ENCODE measurements around the gene CCKAR.
"Not testable (repeated sequence)": the region's sequence is repeated elsewhere in the genome, so short reads cannot be mapped to it uniquely, and the experiment has no call there.

The CCKAR gene

GRCh38 chr4:26490111-26490959 is at the start of gene CCKAR:
Gene CCKAR, minus strand, starts transcription at chr4:26490484. Its CDS starts 217 bp downstream, at chr4:26490267.
- no peak for DNase-seq

- DNase-seq = no peak
These were observed 43.4 kb upstream of the CCKAR start for GRCh38 chr4:26533685-26534084.

- no peak for DNase-seq
These were observed 41.3 kb upstream of the CCKAR start for GRCh38 chr4:26531491-26532116.

- no peak for DNase-seq
These were observed 39.8 kb upstream of the CCKAR start for GRCh38 chr4:26530099-26530498.

GRCh38 chr4:26529479-26529878 is 39.2 kb upstream of the CCKAR start:
- DNase-seq = no peak

- no peak for DNase-seq
These were observed 35.5 kb upstream of the CCKAR start for GRCh38 chr4:26525771-26526150.

GRCh38 chr4:26525136-26525770 is 35.0 kb upstream of the CCKAR start:
- no peak for DNase-seq

- DNase-seq = no peak
These were observed 33.7 kb upstream of the CCKAR start for GRCh38 chr4:26524011-26524410.

GRCh38 chr4:26522478-26522877 is 32.2 kb upstream of the CCKAR start:
- DNase-seq = no peak

- no peak for DNase-seq
These were observed 30.6 kb upstream of the CCKAR start for GRCh38 chr4:26520728-26521450.

GRCh38 chr4:26515936-26516335 is 25.7 kb upstream of the CCKAR start:
- DNase-seq = no peak

- DNase-seq = no peak
These were observed 20.2 kb upstream of the CCKAR start for GRCh38 chr4:26510334-26510964.

GRCh38 chr4:26509681-26510333 is 19.5 kb upstream of the CCKAR start:
- no peak for DNase-seq

- no peak for DNase-seq
These were observed 17.0 kb upstream of the CCKAR start for GRCh38 chr4:26507286-26507685.

- no peak for DNase-seq
These were observed 13.6 kb upstream of the CCKAR start for GRCh38 chr4:26503844-26504243.

GRCh38 chr4:26503427-26503826 is 13.1 kb upstream of the CCKAR start:
- no peak for DNase-seq

- not testable (repeated sequence) for DNase-seq
These were observed 10.3 kb upstream of the CCKAR start for GRCh38 chr4:26500565-26500999.

- DNase-seq = no peak
These were observed 6.0 kb upstream of the CCKAR start for GRCh38 chr4:26496207-26496783.

- DNase-seq = no peak
These were observed 3.2 kb upstream of the CCKAR start for GRCh38 chr4:26493461-26493860.

GRCh38 chr4:26491449-26492170 is 1.3 kb upstream of the CCKAR start:
- no peak for DNase-seq

- no peak for DNase-seq
These were observed 638 bp upstream of the CCKAR start for GRCh38 chr4:26490960-26491284.

Measured in bone marrow (tissue), 2 donors.